HL-60 (cell line): ENCODE measurements around the gene GNG7.

Experiments
- GABPA ChIP-seq: IDR thresholded peaks from 2 replicates; pipeline ENCODE4 v1.6.1; 2012; ENCODE audit warnings: low read depth
- POLR2AphosphoS5 ChIP-seq: IDR thresholded peaks from 2 replicates; pipeline ENCODE4 v1.6.1; 2012; ENCODE audit warnings: low read depth
- REST ChIP-seq: IDR thresholded peaks from 2 replicates; pipeline ENCODE4 v1.6.1; 2012; ENCODE audit warnings: low read depth; ENCODE audit not compliant: insufficient replicate concordance
- SPI1 ChIP-seq: IDR thresholded peaks from 2 replicates; pipeline ENCODE4 v1.6.1; 2012; ENCODE audit warnings: low read depth, mild to moderate bottlenecking, borderline replicate concordance
- TF ChIP-seq, protein P1 (sequence below): IDR thresholded peaks from one replicate; pipeline ENCODE4 v1.5.1; 2011; ENCODE audit warnings: low read length, control low read depth, inconsistent platforms; ENCODE audit not compliant: insufficient read depth

DNA sequence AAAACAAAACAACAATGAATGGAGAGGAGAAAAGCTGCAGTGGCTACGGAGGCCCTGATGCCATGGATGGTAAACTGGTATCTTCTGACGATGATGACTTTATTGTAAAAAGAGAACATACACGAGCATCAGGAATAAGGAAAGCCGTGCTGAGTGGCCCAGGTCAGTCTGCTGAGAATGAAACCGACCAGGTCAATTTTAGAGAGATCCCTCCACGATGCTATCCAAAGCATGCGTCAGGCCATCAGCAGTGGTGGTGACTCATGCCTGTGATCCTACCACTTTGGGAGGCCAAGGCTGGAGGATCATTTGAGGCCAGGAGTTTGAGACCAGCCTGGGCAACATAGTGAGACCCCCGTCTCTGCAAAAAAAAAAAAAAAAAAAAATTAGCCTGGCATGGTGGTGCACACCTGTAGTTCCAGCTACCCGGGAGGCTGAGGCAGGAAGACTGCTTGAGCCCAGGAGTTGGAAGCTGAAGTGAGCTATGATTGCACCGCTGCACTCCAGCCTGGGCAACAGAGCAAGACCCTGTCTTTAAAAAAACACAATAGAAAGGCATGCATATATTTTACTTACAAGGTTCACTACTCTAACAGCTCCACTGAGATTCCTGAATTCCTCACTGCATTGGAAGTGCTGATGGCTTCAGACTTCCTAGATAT is 164.3 kb downstream of the GNG7 start:
- TF ChIP-seq, protein P1, sequence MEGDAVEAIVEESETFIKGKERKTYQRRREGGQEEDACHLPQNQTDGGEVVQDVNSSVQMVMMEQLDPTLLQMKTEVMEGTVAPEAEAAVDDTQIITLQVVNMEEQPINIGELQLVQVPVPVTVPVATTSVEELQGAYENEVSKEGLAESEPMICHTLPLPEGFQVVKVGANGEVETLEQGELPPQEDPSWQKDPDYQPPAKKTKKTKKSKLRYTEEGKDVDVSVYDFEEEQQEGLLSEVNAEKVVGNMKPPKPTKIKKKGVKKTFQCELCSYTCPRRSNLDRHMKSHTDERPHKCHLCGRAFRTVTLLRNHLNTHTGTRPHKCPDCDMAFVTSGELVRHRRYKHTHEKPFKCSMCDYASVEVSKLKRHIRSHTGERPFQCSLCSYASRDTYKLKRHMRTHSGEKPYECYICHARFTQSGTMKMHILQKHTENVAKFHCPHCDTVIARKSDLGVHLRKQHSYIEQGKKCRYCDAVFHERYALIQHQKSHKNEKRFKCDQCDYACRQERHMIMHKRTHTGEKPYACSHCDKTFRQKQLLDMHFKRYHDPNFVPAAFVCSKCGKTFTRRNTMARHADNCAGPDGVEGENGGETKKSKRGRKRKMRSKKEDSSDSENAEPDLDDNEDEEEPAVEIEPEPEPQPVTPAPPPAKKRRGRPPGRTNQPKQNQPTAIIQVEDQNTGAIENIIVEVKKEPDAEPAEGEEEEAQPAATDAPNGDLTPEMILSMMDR = no peak
- TF ChIP-seq REST = no peak
- no peak for TF ChIP-seq GABPA
- TF ChIP-seq POLR2AphosphoS5 = no peak
- TF ChIP-seq SPI1 = no peak
